Gastrocnemius medialis (tissue), 4 donors: ENCODE results near the gene CCDC47.

Source experiments
- POLR2A ChIP-seq, 2 donors: fragments of 450-650 bp; IDR thresholded peaks; one replicate each; pipeline ENCODE4 v1.6.1; 2017; ENCODE audit warnings: antibody characterized with exemption in 2 of 2, mild to moderate bottlenecking in 2 of 2, moderate library complexity in 2 of 2
- TF ChIP-seq, protein P1 (sequence below), 5 experiments: fragments of 450-650 bp in 3 of 5; fragments of 200-600 bp in 2 of 5; sonication (generic) in 2 of 5; IDR thresholded peaks in 4 of 5; conservative IDR thresholded peaks in 1 of 5; 1 replicate in 4 of 5; 2 replicates in 1 of 5; pipeline ENCODE4 v1.5.1; 2016 to 2019; ENCODE audit warnings: antibody characterized with exemption in 5 of 5, mild to moderate bottlenecking in 3 of 5, moderate library complexity in 3 of 5

DNA sequence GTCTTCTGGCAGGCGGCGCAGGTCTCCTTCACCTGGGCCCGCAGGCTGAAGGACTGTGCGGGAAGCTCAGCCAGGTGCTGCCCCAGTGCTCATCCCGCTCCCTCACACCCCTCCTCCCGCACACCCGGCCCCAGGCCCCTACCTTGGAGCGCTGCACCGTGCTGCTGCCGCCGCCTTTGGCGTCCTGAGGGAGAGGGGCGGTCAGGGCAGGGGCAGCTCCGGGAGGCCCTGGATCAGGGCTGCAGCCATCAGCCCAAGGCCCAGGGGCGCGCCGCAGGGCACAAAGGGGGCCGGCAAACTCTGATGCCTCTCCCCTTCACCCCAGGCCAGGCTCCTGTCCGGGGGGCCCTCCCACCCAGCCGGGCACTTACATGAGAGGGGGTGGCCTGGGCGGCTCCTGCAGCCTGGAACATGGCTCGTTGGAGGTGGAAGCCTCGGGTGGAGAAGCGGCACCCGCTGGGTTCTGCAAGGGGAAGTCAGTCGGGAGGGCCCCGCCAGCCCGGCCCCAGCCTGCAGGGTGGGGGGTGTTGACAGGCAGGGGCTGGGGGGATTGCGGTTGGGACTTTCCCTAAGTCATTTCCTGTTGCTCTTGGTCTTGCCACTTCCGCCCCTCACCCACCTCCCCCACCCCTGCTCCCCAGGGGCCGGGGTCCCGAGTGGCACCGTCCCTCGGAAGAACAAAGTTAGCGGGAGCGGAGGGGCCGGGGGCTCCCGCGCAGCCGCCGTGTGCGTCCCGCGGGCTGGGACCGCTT is 74.3 kb downstream of the CCDC47 start:
- TF ChIP-seq, protein P1, sequence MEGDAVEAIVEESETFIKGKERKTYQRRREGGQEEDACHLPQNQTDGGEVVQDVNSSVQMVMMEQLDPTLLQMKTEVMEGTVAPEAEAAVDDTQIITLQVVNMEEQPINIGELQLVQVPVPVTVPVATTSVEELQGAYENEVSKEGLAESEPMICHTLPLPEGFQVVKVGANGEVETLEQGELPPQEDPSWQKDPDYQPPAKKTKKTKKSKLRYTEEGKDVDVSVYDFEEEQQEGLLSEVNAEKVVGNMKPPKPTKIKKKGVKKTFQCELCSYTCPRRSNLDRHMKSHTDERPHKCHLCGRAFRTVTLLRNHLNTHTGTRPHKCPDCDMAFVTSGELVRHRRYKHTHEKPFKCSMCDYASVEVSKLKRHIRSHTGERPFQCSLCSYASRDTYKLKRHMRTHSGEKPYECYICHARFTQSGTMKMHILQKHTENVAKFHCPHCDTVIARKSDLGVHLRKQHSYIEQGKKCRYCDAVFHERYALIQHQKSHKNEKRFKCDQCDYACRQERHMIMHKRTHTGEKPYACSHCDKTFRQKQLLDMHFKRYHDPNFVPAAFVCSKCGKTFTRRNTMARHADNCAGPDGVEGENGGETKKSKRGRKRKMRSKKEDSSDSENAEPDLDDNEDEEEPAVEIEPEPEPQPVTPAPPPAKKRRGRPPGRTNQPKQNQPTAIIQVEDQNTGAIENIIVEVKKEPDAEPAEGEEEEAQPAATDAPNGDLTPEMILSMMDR (IDR thresholded peaks at IDR 0.05 in 4 of 5, conservative IDR thresholded peaks at IDR 0.05 in 1 of 5), result no peak
- no peak for TF ChIP-seq POLR2A (IDR thresholded peaks at IDR 0.05)
